K562 (cell line): ENCODE measurements around the gene TMTC2. TPM values are rescaled to one million over a fixed set of nuclear protein-coding genes. Genes with fewer than 3 reads are reported as not detected.

ENCODE experiments used
- ATAC-seq: fragments of 200-7000 bp; cut with Tn5 transposase; 3 replicates; pipeline ENCODE4 v1.9.1; 2020; ENCODE audit warnings: moderate library complexity
- BruUV-seq: library from RNA; stranded (reverse); fragments of 400-500 nt; replicated peaks from 2 replicates; lab custom pipeline; 2021; lab: Mats Ljungman, UMichigan
- CTCF ChIA-PET: fragments of 300-600 bp; formaldehyde crosslinking; extraction: SDS; loops from one replicate; lab custom pipeline; 2021; ENCODE audit warnings: low intra/inter-chr PET ratio; lab: Yijun Ruan, JAX
- POLR2A ChIA-PET: fragments of 300-600, 350-650 bp; sonication (Branson Sonifier 250); formaldehyde crosslinking; extraction: SDS; loops from one replicate; lab custom pipeline; 2021; ENCODE audit warnings: antibody characterized with exemption, inconsistent platforms; lab: Yijun Ruan, JAX
- DNase-seq, 4 experiments: peaks; one replicate each; pipeline versions ENCODE4 v3.0.0 to v3.0.0-alpha.2; 2011 to 2018; ENCODE audit warnings: low spot score in 3 of 4, mixed read lengths in 3 of 4; ENCODE audit errors: extremely low read depth in 1 of 4
- FAIRE-seq: peaks from 2 replicates; lab custom pipeline; 2011; peaks lifted over from hg19 to GRCh38; lab: Jason Lieb, UNC
- H2AFZ ChIP-seq: 2 replicates; pipeline ENCODE4 v1.6.0; 2011; ENCODE audit warnings: low read depth, low read length, control low read depth, inconsistent platforms
- H3K27ac ChIP-seq: fragments of 200-600 bp; 3 replicates; pipeline ENCODE4 v1.8.0; 2011; ENCODE audit warnings: low read depth, mild to moderate bottlenecking, control low read depth, inconsistent platforms, low read length, moderate library complexity, mixed read lengths; ENCODE audit errors: extremely low read depth
- H3K27me3 ChIP-seq, 2 experiments: fragments of 300-600 bp in 1 of 2; 2 replicates in 1 of 2; 3 replicates in 1 of 2; pipeline versions ENCODE4 v1.6.0 to v1.8.0; 2011; ENCODE audit warnings: inconsistent platforms in 2 of 2, low read length in 2 of 2, mild to moderate bottlenecking in 1 of 2, mixed read lengths in 1 of 2, moderate library complexity in 1 of 2; ENCODE audit not compliant: control insufficient read depth in 2 of 2, insufficient read depth in 2 of 2
- H3K36me3 ChIP-seq: fragments of 300-600 bp; 3 replicates; pipeline ENCODE4 v1.8.0; 2011; ENCODE audit warnings: mild to moderate bottlenecking, low read length, inconsistent platforms; ENCODE audit not compliant: control insufficient read depth, insufficient read depth
- H3K4me1 ChIP-seq, 2 experiments: fragments of 200-600 bp in 1 of 2; replicated peaks in 1 of 2; 2 replicates in 1 of 2; 3 replicates in 1 of 2; pipeline versions ENCODE4 v1.5.1 to v1.8.0; 2011; ENCODE audit warnings: inconsistent platforms in 2 of 2, low read length in 2 of 2, mild to moderate bottlenecking in 1 of 2, mixed read lengths in 1 of 2, moderate library complexity in 1 of 2; ENCODE audit not compliant: control insufficient read depth in 2 of 2, insufficient read depth in 2 of 2
- H3K4me2 ChIP-seq: 2 replicates; pipeline ENCODE4 v1.6.1; 2011; ENCODE audit warnings: low read length, control low read depth, inconsistent platforms, mixed read lengths; ENCODE audit not compliant: insufficient read depth
- H3K4me3 ChIP-seq: fragments of 200-600 bp; sonication (generic), shearing (Covaris generic); 2 replicates; pipeline ENCODE4 v1.5.1; 2016; ENCODE audit warnings: control low read depth, inconsistent platforms
- H3K79me2 ChIP-seq: fragments of 200-600 bp; 3 replicates; pipeline ENCODE4 v1.8.0; 2011; ENCODE audit warnings: low read length, inconsistent platforms; ENCODE audit not compliant: control insufficient read depth, insufficient read depth
- H3K9ac ChIP-seq, 2 experiments: 2 replicates each; pipeline versions ENCODE4 v1.6.0 to v1.6.1; 2011; ENCODE audit warnings: low read depth in 2 of 2, low read length in 2 of 2, control low read depth in 1 of 2, inconsistent platforms in 1 of 2, mild to moderate bottlenecking in 1 of 2, mixed read lengths in 1 of 2; ENCODE audit not compliant: insufficient read depth in 1 of 2
- H3K9me1 ChIP-seq: one replicate; pipeline ENCODE4 v1.6.0; 2011; ENCODE audit warnings: inconsistent platforms, mild to moderate bottlenecking, low read length, moderate library complexity; ENCODE audit not compliant: control insufficient read depth, insufficient read depth
- H3K9me3 ChIP-seq: replicated peaks from 2 replicates; pipeline ENCODE4 v1.5.1; 2011; ENCODE audit warnings: low read depth, low read length, inconsistent platforms; ENCODE audit not compliant: control insufficient read depth, insufficient read depth
- H4K20me1 ChIP-seq: replicated peaks from 2 replicates; pipeline ENCODE4 v1.6.1; 2011; ENCODE audit warnings: low read length, inconsistent platforms, mixed read lengths; ENCODE audit not compliant: control insufficient read depth, insufficient read depth
- GTF2B ChIP-seq: IDR thresholded peaks from 2 replicates; pipeline ENCODE4 v1.6.1; 2011; ENCODE audit not compliant: insufficient read length; ENCODE audit errors: extremely low read depth
- JUND ChIP-seq, 2 experiments: IDR thresholded peaks; 2 replicates in 1 of 2; 3 replicates in 1 of 2; pipeline ENCODE4 v1.6.1; 2011; ENCODE audit warnings: borderline replicate concordance in 2 of 2, low read depth in 2 of 2, low read length in 2 of 2, improper control_type of control experiment in 1 of 2, missing biosample characterization in 1 of 2, missing genetic modification characterization in 1 of 2, missing genetic modification reagents in 1 of 2
- KLF6 ChIP-seq: fragments of 250-450 bp; sonication (Bioruptor Pico); IDR thresholded peaks from 2 replicates; pipeline ENCODE4 v1.4.0; 2020; ENCODE audit warnings: mild to moderate bottlenecking, moderate library complexity, borderline replicate concordance
- LARP7 ChIP-seq: fragments of 450-650 bp; IDR thresholded peaks from 2 replicates; pipeline ENCODE4 v1.6.1; 2016
- NFE2L1 ChIP-seq: fragments of 450-650 bp; IDR thresholded peaks from 2 replicates; pipeline ENCODE4 v1.6.1; 2016; ENCODE audit warnings: missing genetic modification characterization, low read depth, mild to moderate bottlenecking, missing compliant biosample characterization, moderate library complexity, borderline replicate concordance
- POLR2AphosphoS2 ChIP-seq: IDR thresholded peaks from 2 replicates; pipeline ENCODE4 v1.6.1; 2012; ENCODE audit warnings: low read length, improper control_type of control experiment
- SIX5 ChIP-seq, 2 experiments: IDR thresholded peaks; 2 replicates each; pipeline ENCODE4 v1.6.1; 2011; ENCODE audit warnings: low read length in 2 of 2, borderline replicate concordance in 1 of 2, low read depth in 1 of 2, mild to moderate bottlenecking in 1 of 2, moderate library complexity in 1 of 2; ENCODE audit not compliant: insufficient read depth in 1 of 2
- SMAD2 ChIP-seq: fragments of 150-350 bp; IDR thresholded peaks from 2 replicates; pipeline ENCODE4 v1.6.1; 2014; ENCODE audit warnings: low read depth, mild to moderate bottlenecking, low read length
- THRAP3 ChIP-seq: fragments of 450-650 bp; IDR thresholded peaks from 2 replicates; pipeline ENCODE4 v1.6.1; 2016; ENCODE audit warnings: mild to moderate bottlenecking, inconsistent platforms, borderline replicate concordance
- ZNF143 ChIP-seq: sonication (generic); formaldehyde crosslinking; IDR thresholded peaks from 2 replicates; pipeline ENCODE4 v1.9.0; 2022; ENCODE audit warnings: mild to moderate bottlenecking, missing genetic modification reagents
- ZNF253 ChIP-seq: fragments of 250-450 bp; sonication (Bioruptor Pico); conservative IDR thresholded peaks from 2 replicates; pipeline ENCODE4 v1.6.1; 2021; ENCODE audit warnings: mild to moderate bottlenecking
- WGBS: fragments of 100-300 bp; shearing (Covaris generic); methylation state at CpG from one replicate; pipeline ENCODE4 v1.1.6; 2016; ENCODE audit warnings: low coverage, mixed read lengths; ENCODE audit not compliant: insufficient coverage; ENCODE audit errors: missing lambda C conversion rate; 5-methylcytosine and 5-hydroxymethylcytosine counted together
- in situ Hi-C: fragments of 300-500 bp; cut with MboI; formaldehyde crosslinking; loops from 4 replicates; pipeline ENCODE4 v1.15.0; 2018; ENCODE audit warnings: inconsistent platforms, mixed read lengths
- intact Hi-C: fragments of 100-400 bp; cut with micrococcal nuclease; formaldehyde crosslinking; loops from 2 replicates; pipeline ENCODE4 v1.14.2; 2022
- polyA plus RNA-seq, 8 experiments: library from polyadenylated mRNA; depleted of rRNA in 4 of 8; stranded (reverse) in 5 of 8; unstranded in 3 of 8; fragments of >200 nt; fragmentation: Nextera tagmentation in 2 of 8; fragmentation: Illumina TruSeq in 1 of 8; extraction: Ambion mirVana in 2 of 8; extraction: Trizol in 1 of 8; gene quantifications; 2 replicates each; pipeline versions ENCODE4 v1.2.1 to v1.2.3, GENCODE V29; 2011 to 2014; ENCODE audit warnings: inconsistent platforms in 1 of 8, missing spikeins in 1 of 8
- total RNA-seq, 7 experiments: library from RNA; depleted of rRNA in 6 of 7; stranded (reverse); fragments of >200 nt in 6 of 7; fragmentation: Illumina TruSeq in 2 of 7; extraction: Trizol in 2 of 7; gene quantifications; 2 replicates each; pipeline versions ENCODE4 v1.2.1 to v1.2.3, GENCODE V29; 2011 to 2021; ENCODE audit warnings: low replicate concordance in 1 of 7
- TF ChIP-seq, protein P1 (sequence below): fragments of 450-650 bp; formaldehyde crosslinking; IDR thresholded peaks from 2 replicates; pipeline ENCODE4 v1.4.0; 2020; ENCODE audit warnings: mild to moderate bottlenecking, moderate library complexity

TMTC2 gene
- total and polyA plus RNA-seq, 9 of the 15 experiments (the other 6 are each of a cell fraction or from before 2014, with no cell fraction given) = 0.29 to 1.1 (median 0.55) TPM

GRCh38 chr12:82942991-82943401 lies 256.3 kb downstream of the TMTC2 start:
- no peak for FAIRE-seq
- H2AFZ ChIP-seq = no peak overlapping the region

DNA sequence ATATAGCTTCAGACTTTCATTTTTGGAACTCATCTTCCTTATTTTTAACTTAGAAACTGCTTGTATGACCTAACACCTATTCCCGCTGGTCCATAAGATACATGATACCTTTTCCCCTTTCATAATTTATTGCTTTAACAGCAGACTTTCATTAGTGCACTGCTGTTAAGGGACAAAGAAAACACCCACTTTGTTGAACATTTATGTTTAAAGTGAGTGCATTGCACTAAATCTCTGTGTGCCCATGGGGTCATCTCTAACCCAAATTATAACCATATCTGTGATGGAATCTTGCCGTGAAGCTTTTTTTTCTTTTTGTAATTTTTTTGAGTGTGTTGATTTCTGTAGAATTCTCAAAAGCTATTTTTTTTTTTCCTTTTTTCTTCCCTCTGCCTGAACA lies 261.8 kb downstream of the TMTC2 start:
- Histone ChIP-seq H3K27me3 (no peaks in the 10 kb centered on the region), H3K9me3 (no peaks in the 10 kb centered on the region), H3K9ac (no peak overlapping the region), H2AFZ (no peak overlapping the region), H3K4me3 (no peak overlapping the region), H3K79me2 (no peaks in the 10 kb centered on the region), H3K36me3 (no peaks in the 10 kb centered on the region), H3K27ac (no peak overlapping the region), H3K9me1 (no peaks in the 10 kb centered on the region), H3K4me1 (no peaks in the 10 kb centered on the region), H4K20me1 (no peaks in the 10 kb centered on the region), H3K4me2 (no peak overlapping the region)
- FAIRE-seq = no peak
- no TSS peak for BruUV-seq
- no peak for DNase-seq
- no peak for ATAC-seq
- ChIA-PET CTCF (no interaction called here), POLR2A (no interaction called here)
- intact Hi-C loops (no loop called here), in situ Hi-C loops (no loop called here)
- WGBS = 3% methylated on average over 2 of the region's 2 CpGs
- TF ChIP-seq NFE2L1 (tag) (no peak), KLF6 (CRISPR knock-in tag) (no peak), GTF2B (no peak), JUND (IDR thresholded peaks at IDR 0.05; ENCODE audit: borderline replicate concordance, low read depth, low read length) (no peak), JUND (tag; IDR thresholded peaks at IDR 0.05; ENCODE audit: borderline replicate concordance, low read depth, low read length) (no peak), LARP7 (no peak), SIX5 (IDR thresholded peaks at IDR 0.05; ENCODE audit: borderline replicate concordance in 1 of 2, insufficient read depth in 1 of 2, low read depth in 1 of 2, low read length in 2 of 2) (no peak), POLR2AphosphoS2 (no peak), THRAP3 (no peak), ZNF253 (no peak), SMAD2 (no peak)

More at GRCh38 chr12:82942991-82943401, 256.3 kb downstream of the TMTC2 start:
- no TSS peak for BruUV-seq
- no peaks in the 10 kb centered on the region for H3K4me1 ChIP-seq
- H3K9me3 ChIP-seq = no peaks in the 10 kb centered on the region
- H3K9me1 ChIP-seq = no peaks in the 10 kb centered on the region
- no peak for ATAC-seq
- POLR2A ChIA-PET = no interaction called here
- H3K9ac ChIP-seq = no peak overlapping the region
- no peaks in the 10 kb centered on the region for H3K79me2 ChIP-seq
- no peak overlapping the region for H3K4me2 ChIP-seq
- 4% methylated on average over 2 of the region's 2 CpGs for WGBS
- no peak overlapping the region for H3K27ac ChIP-seq
- DNase-seq = no peak
- no peak overlapping the region for H3K4me3 ChIP-seq
- TF ChIP-seq, protein P1, sequence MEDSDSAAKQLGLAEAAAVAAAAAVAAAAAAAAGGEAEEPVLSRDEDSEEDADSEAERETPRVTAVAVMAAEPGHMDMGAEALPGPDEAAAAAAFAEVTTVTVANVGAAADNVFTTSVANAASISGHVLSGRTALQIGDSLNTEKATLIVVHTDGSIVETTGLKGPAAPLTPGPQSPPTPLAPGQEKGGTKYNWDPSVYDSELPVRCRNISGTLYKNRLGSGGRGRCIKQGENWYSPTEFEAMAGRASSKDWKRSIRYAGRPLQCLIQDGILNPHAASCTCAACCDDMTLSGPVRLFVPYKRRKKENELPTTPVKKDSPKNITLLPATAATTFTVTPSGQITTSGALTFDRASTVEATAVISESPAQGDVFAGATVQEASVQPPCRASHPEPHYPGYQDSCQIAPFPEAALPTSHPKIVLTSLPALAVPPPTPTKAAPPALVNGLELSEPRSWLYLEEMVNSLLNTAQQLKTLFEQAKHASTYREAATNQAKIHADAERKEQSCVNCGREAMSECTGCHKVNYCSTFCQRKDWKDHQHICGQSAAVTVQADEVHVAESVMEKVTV (CRISPR knock-in tag) = no peak
- no peak for TF ChIP-seq ZNF143
- no peaks in the 10 kb centered on the region for H3K36me3 ChIP-seq
- in situ Hi-C loops (no loop called here), intact Hi-C loops (no loop called here)
- H3K27me3 ChIP-seq = no peaks in the 10 kb centered on the region
- H4K20me1 ChIP-seq = no peaks in the 10 kb centered on the region
- CTCF ChIA-PET = no interaction called here
